GM23338 (cell line): ENCODE measurements around the gene FAM78B. TPM values are rescaled to one million over a fixed set of nuclear protein-coding genes. Genes with fewer than 3 reads are reported as not detected.

Experiments used
- ATAC-seq: fragments of 200-7000 bp; cut with Tn5 transposase; 3 replicates; pipeline ENCODE4 v1.9.1; 2020
- DNase-seq: peaks from one replicate; pipeline ENCODE4 v3.0.0-alpha.2; 2015; ENCODE audit warnings: low spot score
- H2AFZ ChIP-seq: fragments of 200-600 bp; sonication (generic); 2 replicates; pipeline ENCODE4 v1.8.0; 2016; ENCODE audit warnings: antibody characterized with exemption, mild to moderate bottlenecking, moderate library complexity
- H3F3A ChIP-seq: fragments of 200-600 bp; sonication (generic); replicated peaks from 2 replicates; pipeline ENCODE4 v1.8.0; 2017; ENCODE audit warnings: antibody characterized with exemption, mixed run types, low read depth
- H3K27ac ChIP-seq: fragments of 200-600 bp; sonication (generic); 2 replicates; pipeline ENCODE4 v1.6.1; 2016; ENCODE audit warnings: low read depth
- H3K27me3 ChIP-seq: fragments of 200-600 bp; sonication (generic); 2 replicates; pipeline ENCODE4 v1.8.0; 2016; ENCODE audit warnings: mild to moderate bottlenecking, mixed run types, moderate library complexity; ENCODE audit not compliant: insufficient read depth
- H3K36me3 ChIP-seq: fragments of 200-600 bp; sonication (generic); 2 replicates; pipeline ENCODE4 v1.8.0; 2016; ENCODE audit warnings: mild to moderate bottlenecking; ENCODE audit not compliant: insufficient read depth
- H3K4me1 ChIP-seq: fragments of 200-600 bp; sonication (generic); 2 replicates; pipeline ENCODE4 v1.8.0; 2016; ENCODE audit warnings: mild to moderate bottlenecking, moderate library complexity; ENCODE audit not compliant: insufficient read depth
- H3K4me2 ChIP-seq: fragments of 200-600 bp; sonication (generic); 2 replicates; pipeline ENCODE4 v1.7.1; 2017; ENCODE audit warnings: mixed run types
- H3K4me3 ChIP-seq: fragments of 200-600 bp; sonication (generic); 2 replicates; pipeline ENCODE4 v1.6.1; 2016; ENCODE audit warnings: mixed run types
- H3K79me2 ChIP-seq: fragments of 200-600 bp; sonication (generic); replicated peaks from 2 replicates; pipeline ENCODE4 v1.8.0; 2017; ENCODE audit warnings: mild to moderate bottlenecking; ENCODE audit not compliant: insufficient read depth
- H3K9me2 ChIP-seq: fragments of 200-600 bp; sonication (generic); 2 replicates; pipeline ENCODE4 v1.8.0; 2017; ENCODE audit not compliant: insufficient read depth
- H4K20me1 ChIP-seq: fragments of 200-600 bp; sonication (generic); replicated peaks from 2 replicates; pipeline ENCODE4 v1.8.0; 2017; ENCODE audit warnings: mild to moderate bottlenecking; ENCODE audit not compliant: insufficient read depth
- H3K27ac Mint-ChIP-seq: 2 replicates; pipeline ENCODE4 v1.8.0; 2020; ENCODE audit warnings: inconsistent platforms, mild to moderate bottlenecking, moderate library complexity, mixed read lengths
- H3K27me3 Mint-ChIP-seq: 3 replicates; pipeline ENCODE4 v1.8.0; 2022; ENCODE audit warnings: low read depth, mild to moderate bottlenecking, moderate library complexity, mixed read lengths, inconsistent platforms; ENCODE audit not compliant: insufficient read depth, poor library complexity
- H3K36me3 Mint-ChIP-seq: 3 replicates; pipeline ENCODE4 v1.8.0; 2021; ENCODE audit warnings: low read depth, mild to moderate bottlenecking, inconsistent platforms, moderate library complexity, mixed read lengths
- H3K4me1 Mint-ChIP-seq: 3 replicates; pipeline ENCODE4 v1.8.0; 2020; ENCODE audit warnings: mild to moderate bottlenecking, inconsistent platforms, mixed read lengths
- H3K4me3 Mint-ChIP-seq: 3 replicates; pipeline ENCODE4 v1.8.0; 2021; ENCODE audit warnings: moderate library complexity, mild to moderate bottlenecking, inconsistent platforms, mixed read lengths
- H3K9me3 Mint-ChIP-seq: 3 replicates; pipeline ENCODE4 v1.8.0; 2020; ENCODE audit warnings: moderate library complexity, mild to moderate bottlenecking, inconsistent platforms, mixed read lengths
- CREB1 ChIP-seq: fragments of 250-450 bp; sonication (Bioruptor Pico); IDR thresholded peaks from 2 replicates; pipeline ENCODE4 v1.5.0; 2020; ENCODE audit warnings: low read depth, mild to moderate bottlenecking, moderate library complexity
- CTCF ChIP-seq, 2 experiments: fragments of 200-600 bp in 1 of 2; sonication (generic) in 1 of 2; conservative IDR thresholded peaks; 2 replicates each; pipeline versions ENCODE4 v1.5.1 to v1.6.1; 2016 to 2017; ENCODE audit warnings: antibody characterized with exemption in 2 of 2, low read depth in 2 of 2, mild to moderate bottlenecking in 2 of 2, moderate library complexity in 1 of 2
- ETS1 ChIP-seq: IDR thresholded peaks from 2 replicates; pipeline ENCODE4 v1.6.1; 2016; ENCODE audit warnings: antibody characterized with exemption
- EZH2 ChIP-seq: fragments of 200-600 bp; sonication (generic); IDR thresholded peaks from one replicate; pipeline ENCODE4 v1.8.0; 2017; ENCODE audit warnings: antibody characterized with exemption, mild to moderate bottlenecking, low read depth; ENCODE audit not compliant: unreplicated experiment
- EZH2phosphoT487 ChIP-seq: fragments of 200-600 bp; sonication (generic); IDR thresholded peaks from one replicate; pipeline ENCODE4 v1.8.1; 2018; ENCODE audit warnings: antibody characterized with exemption; ENCODE audit not compliant: unreplicated experiment
- JUNB ChIP-seq: IDR thresholded peaks from one replicate; pipeline ENCODE4 v1.6.1; 2016; ENCODE audit warnings: antibody characterized with exemption; ENCODE audit not compliant: unreplicated experiment
- NANOG ChIP-seq: IDR thresholded peaks from 2 replicates; pipeline ENCODE4 v1.6.1; 2016; ENCODE audit warnings: antibody characterized with exemption, borderline replicate concordance
- POLR2AphosphoS5 ChIP-seq: IDR thresholded peaks from 2 replicates; pipeline ENCODE4 v1.6.1; 2016; ENCODE audit warnings: antibody characterized with exemption, low read depth
- REST ChIP-seq: IDR thresholded peaks from one replicate; pipeline ENCODE4 v1.6.1; 2018; ENCODE audit warnings: antibody characterized with exemption; ENCODE audit not compliant: unreplicated experiment
- STAT1 ChIP-seq: IDR thresholded peaks from one replicate; pipeline ENCODE4 v1.6.1; 2016; ENCODE audit warnings: antibody characterized with exemption; ENCODE audit not compliant: unreplicated experiment
- ZNF114 ChIP-seq: fragments of 250-450 bp; sonication (Bioruptor Pico); IDR thresholded peaks from 2 replicates; pipeline ENCODE4 v1.5.0; 2020; ENCODE audit warnings: mild to moderate bottlenecking, moderate library complexity
- ZNF331 ChIP-seq: fragments of 250-450 bp; sonication (Bioruptor Pico); IDR thresholded peaks from 2 replicates; pipeline ENCODE4 v1.5.0; 2020; ENCODE audit warnings: low read depth, mild to moderate bottlenecking, moderate library complexity
- ZNF462 ChIP-seq: fragments of 250-450 bp; sonication (Bioruptor Pico); IDR thresholded peaks from 2 replicates; pipeline ENCODE4 v1.5.0; 2020; ENCODE audit warnings: mild to moderate bottlenecking, moderate library complexity
- polyA plus RNA-seq: library from polyadenylated mRNA; unstranded; fragments of >200 nt; fragmentation: Nextera tagmentation; extraction: Ambion mirVana; gene quantifications from 2 replicates; pipeline ENCODE4 v1.2.1, GENCODE V29; 2016
- total RNA-seq: library from RNA; depleted of rRNA; stranded (reverse); fragments of >200 nt; shearing (Covaris generic); gene quantifications from 2 replicates; pipeline ENCODE4 v1.2.3, GENCODE V29; 2014

FAM78B gene
- total and polyA plus RNA-seq, 2 experiments from 2014 or later, result 1.6 to 4.6 TPM

GRCh38 chr1:166176416-166176815 lies 9.6 kb upstream of the FAM78B start:
- no peak overlapping the region for H3K4me3 Mint-ChIP-seq
- Histone ChIP-seq H3K4me1 (peaks cover 15% of the 10 kb centered on the region), H3K27me3 (no peaks in the 10 kb centered on the region)

More at GRCh38 chr1:166176416-166176815, 9.6 kb upstream of the FAM78B start:
- Mint-ChIP-seq H3K36me3 (no peaks in the 10 kb centered on the region), H3K27ac (no peak overlapping the region), H3K9me3 (no peaks in the 10 kb centered on the region), H3K27me3 (peaks cover 3% of the 10 kb centered on the region), H3K4me1 (peaks cover 13% of the 10 kb centered on the region)
- Histone ChIP-seq H3K4me2 (no peak overlapping the region), H3F3A (no peaks in the 10 kb centered on the region), H4K20me1 (no peaks in the 10 kb centered on the region), H3K9me2 (peaks cover 10% of the 10 kb centered on the region; the same call in 1 of the 2 replicates), H2AFZ (no peak overlapping the region), H3K79me2 (no peaks in the 10 kb centered on the region), H3K27ac (no peak overlapping the region), H3K4me3 (no peak overlapping the region), H3K36me3 (no peaks in the 10 kb centered on the region)
- no peak for DNase-seq
- TF ChIP-seq ZNF114 (CRISPR knock-in tag), result no peak
- TF ChIP-seq ZNF331 (CRISPR knock-in tag), result no peak
- no peak for TF ChIP-seq REST
- no peak for TF ChIP-seq ETS1
- TF ChIP-seq EZH2phosphoT487, result no peak
- TF ChIP-seq STAT1, result no peak
- TF ChIP-seq EZH2, result no peak
- TF ChIP-seq CREB1 (CRISPR knock-in tag), result no peak
- no peak for TF ChIP-seq JUNB
- no peak for TF ChIP-seq CTCF (conservative IDR thresholded peaks at IDR 0.05; ENCODE audit: low read depth in 2 of 2)
- no peak for TF ChIP-seq POLR2AphosphoS5
- TF ChIP-seq ZNF462, result no peak
- no peak for TF ChIP-seq NANOG
- ATAC-seq, result no peak
